ENCODE data around the gene RGS12.

The RGS12 gene

GRCh38 chr4:3285558-3286334 lies 7.1 kb upstream of the RGS12 start:
- Mint-ChIP-seq H3K27ac (no peak overlapping the region), H3K36me3 (peaks cover 4% of the 10 kb centered on the region), H3K4me3 (no peak overlapping the region), H3K4me1 (ENCODE audit: low read depth) (peaks cover 2% of the 10 kb centered on the region), H3K27me3 (peaks cover 17% of the 10 kb centered on the region), H3K9me3 (ENCODE audit: low read depth) (peaks cover 5% of the 10 kb centered on the region)

- Mint-ChIP-seq H3K27me3 (peaks cover 18% of the 10 kb centered on the region), H3K9me3 (ENCODE audit: low read depth) (peaks cover 5% of the 10 kb centered on the region), H3K27ac (no peak overlapping the region), H3K36me3 (peaks cover 4% of the 10 kb centered on the region), H3K4me1 (ENCODE audit: low read depth) (peaks cover 4% of the 10 kb centered on the region), H3K4me3 (no peak overlapping the region)
Observed at GRCh38 chr4:3286335-3287175, 6.3 kb upstream of the RGS12 start.

DNA sequence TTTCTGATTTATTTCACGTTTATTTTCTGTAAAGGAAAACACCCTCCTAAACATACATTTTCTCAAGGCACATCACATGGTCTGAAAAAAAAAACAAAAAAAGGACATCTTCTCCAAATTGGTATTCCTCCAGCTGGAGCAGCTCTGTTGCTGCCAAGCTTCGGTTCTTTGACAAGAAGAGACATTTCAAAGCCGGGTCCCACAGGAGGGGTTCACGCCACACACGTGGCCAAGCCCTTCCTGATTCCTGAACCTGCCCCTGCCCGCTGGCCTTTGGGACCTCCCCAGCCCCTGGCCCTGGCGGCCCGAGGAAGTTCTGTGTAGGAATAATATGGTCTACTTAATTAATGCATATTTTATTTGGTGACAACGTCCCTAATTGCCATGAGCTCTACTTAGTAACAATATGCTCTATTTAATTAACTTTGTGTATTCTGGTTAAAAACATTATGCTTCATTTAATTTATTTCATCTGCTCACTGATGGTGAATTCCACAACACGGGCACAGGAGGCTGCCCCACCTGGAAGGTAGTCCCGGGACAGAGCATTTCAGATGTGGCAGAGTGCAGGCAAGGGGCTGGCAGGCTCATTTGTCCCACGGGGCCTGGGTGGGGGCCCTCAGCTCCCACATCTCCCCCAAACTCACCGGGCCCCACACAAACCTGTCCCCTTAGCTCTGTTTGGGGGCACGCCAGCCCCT lies 5.4 kb upstream of the RGS12 start:
- Mint-ChIP-seq H3K4me1 (ENCODE audit: low read depth) (peaks cover 8% of the 10 kb centered on the region), H3K4me3 (no peak overlapping the region), H3K27me3 (peaks cover 21% of the 10 kb centered on the region), H3K9me3 (ENCODE audit: low read depth) (no peaks in the 10 kb centered on the region), H3K36me3 (no peaks in the 10 kb centered on the region), H3K27ac (no peak overlapping the region)

DNA sequence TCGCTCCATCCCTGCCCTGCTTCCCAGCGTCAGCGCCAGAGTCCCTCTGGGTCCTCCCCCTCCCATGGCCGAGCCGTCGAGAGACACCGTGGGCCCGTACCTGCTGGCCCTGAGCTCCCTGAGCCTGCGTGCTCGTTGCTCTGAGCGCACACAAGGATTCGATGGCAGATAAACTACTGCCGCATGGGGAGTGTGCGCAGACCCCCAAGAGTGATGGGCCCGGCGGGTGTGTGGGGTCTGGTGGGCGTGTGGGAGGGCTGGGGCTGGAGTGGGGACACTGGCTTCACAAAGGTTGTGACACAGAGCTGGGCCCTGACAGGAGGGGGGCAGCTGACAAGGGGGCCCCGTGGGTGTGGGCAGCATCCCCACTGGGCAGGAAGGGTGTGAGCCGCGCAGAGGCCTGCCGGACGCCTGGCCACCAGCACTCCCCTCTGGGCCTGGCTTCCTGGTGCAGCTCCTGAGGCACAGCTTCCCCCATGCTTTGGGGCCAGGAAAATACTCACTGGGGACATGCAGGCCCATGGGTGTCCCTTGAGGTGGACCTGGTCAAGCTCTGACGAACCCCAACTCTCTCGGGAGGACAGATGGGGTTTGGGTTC lies 4.8 kb upstream of the RGS12 start:
- Mint-ChIP-seq H3K27me3 (peaks cover 21% of the 10 kb centered on the region), H3K4me3 (no peak overlapping the region), H3K9me3 (ENCODE audit: low read depth) (no peaks in the 10 kb centered on the region), H3K27ac (no peak overlapping the region), H3K36me3 (no peaks in the 10 kb centered on the region), H3K4me1 (ENCODE audit: low read depth) (peaks cover 8% of the 10 kb centered on the region)

GRCh38 chr4:3288571-3289094 lies 4.2 kb upstream of the RGS12 start:
- Mint-ChIP-seq H3K36me3 (no peaks in the 10 kb centered on the region), H3K27ac (no peak overlapping the region), H3K27me3 (peaks cover 21% of the 10 kb centered on the region), H3K4me3 (no peak overlapping the region), H3K4me1 (ENCODE audit: low read depth) (peaks cover 8% of the 10 kb centered on the region), H3K9me3 (ENCODE audit: low read depth) (no peaks in the 10 kb centered on the region)

- Mint-ChIP-seq H3K27ac (no peak overlapping the region), H3K27me3 (peaks cover 21% of the 10 kb centered on the region), H3K4me3 (no peak overlapping the region), H3K9me3 (ENCODE audit: low read depth) (no peaks in the 10 kb centered on the region), H3K36me3 (no peaks in the 10 kb centered on the region), H3K4me1 (ENCODE audit: low read depth) (peaks cover 10% of the 10 kb centered on the region)
Observed at GRCh38 chr4:3290476-3290875, 2.3 kb upstream of the RGS12 start.

DNA sequence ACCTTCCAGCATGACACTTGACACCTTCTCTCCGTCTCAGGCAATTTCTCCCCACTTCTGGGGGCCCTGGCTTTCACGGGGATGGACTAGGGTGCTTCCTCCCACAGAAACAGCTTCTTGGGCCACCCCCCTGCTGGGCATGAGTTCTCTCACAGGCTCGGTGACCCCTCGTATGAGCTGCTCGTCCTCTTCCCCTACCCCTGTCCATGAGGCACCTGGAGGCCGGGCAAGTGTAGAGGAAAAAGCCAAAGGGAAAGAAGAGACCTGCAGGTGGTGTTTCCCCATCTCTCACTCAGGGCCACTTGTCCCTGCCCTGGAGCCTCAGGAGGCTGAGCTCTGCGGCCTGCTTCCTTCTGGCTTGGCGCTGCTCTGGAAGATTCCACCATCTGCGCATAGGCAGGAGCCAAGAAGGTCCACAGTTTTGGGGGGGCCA lies 1.9 kb upstream of the RGS12 start:
- Mint-ChIP-seq H3K4me3 (no peak overlapping the region), H3K9me3 (ENCODE audit: low read depth) (no peaks in the 10 kb centered on the region), H3K36me3 (no peaks in the 10 kb centered on the region), H3K27me3 (peaks cover 21% of the 10 kb centered on the region), H3K4me1 (ENCODE audit: low read depth) (peaks cover 9% of the 10 kb centered on the region), H3K27ac (no peak overlapping the region)

DNA sequence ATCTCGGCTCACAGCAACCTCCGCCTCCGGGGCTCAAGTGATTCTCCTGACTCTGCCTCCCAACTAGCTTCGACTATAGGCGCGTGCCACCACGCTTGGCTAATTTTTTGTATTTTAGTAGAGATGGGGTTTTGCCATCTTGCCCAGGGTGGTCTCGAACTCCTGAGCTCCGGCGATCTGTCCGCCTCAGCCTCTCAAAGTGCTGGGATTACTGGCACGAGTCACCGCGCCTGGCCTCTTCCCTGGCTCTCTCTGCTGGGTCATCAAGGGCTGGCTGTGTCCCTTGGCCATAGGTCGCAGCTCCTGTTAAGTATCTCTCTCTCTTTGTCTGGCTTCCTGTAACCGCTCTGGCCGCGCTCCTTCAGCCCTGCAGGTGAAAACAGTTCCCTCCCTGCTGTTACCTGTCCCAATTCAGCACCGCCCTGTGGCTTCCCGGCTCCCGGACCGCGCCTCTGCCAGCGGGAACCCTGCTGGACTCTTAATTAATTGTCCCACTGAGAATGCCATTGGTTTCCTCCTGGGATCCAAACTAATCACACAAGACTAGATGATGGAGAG lies 1.3 kb upstream of the RGS12 start:
- no peaks in the 10 kb centered on the region for H3K36me3 Mint-ChIP-seq
- H3K27me3 Mint-ChIP-seq = peaks cover 21% of the 10 kb centered on the region
- peaks cover 8% of the 10 kb centered on the region for H3K4me1 Mint-ChIP-seq (ENCODE audit: low read depth)
- H3K4me3 Mint-ChIP-seq = peak overlapping the region; percentile 90
- no peaks in the 10 kb centered on the region for H3K9me3 Mint-ChIP-seq (ENCODE audit: low read depth)
- no peak overlapping the region for H3K27ac Mint-ChIP-seq

- Mint-ChIP-seq H3K27ac (no peak overlapping the region), H3K36me3 (no peaks in the 10 kb centered on the region), H3K27me3 (peaks cover 18% of the 10 kb centered on the region), H3K4me1 (ENCODE audit: low read depth) (peaks cover 8% of the 10 kb centered on the region), H3K4me3 (peak overlapping the region; percentile 90), H3K9me3 (ENCODE audit: low read depth) (no peaks in the 10 kb centered on the region)
Observed at GRCh38 chr4:3291969-3292570, 751 bp upstream of the RGS12 start.

DNA sequence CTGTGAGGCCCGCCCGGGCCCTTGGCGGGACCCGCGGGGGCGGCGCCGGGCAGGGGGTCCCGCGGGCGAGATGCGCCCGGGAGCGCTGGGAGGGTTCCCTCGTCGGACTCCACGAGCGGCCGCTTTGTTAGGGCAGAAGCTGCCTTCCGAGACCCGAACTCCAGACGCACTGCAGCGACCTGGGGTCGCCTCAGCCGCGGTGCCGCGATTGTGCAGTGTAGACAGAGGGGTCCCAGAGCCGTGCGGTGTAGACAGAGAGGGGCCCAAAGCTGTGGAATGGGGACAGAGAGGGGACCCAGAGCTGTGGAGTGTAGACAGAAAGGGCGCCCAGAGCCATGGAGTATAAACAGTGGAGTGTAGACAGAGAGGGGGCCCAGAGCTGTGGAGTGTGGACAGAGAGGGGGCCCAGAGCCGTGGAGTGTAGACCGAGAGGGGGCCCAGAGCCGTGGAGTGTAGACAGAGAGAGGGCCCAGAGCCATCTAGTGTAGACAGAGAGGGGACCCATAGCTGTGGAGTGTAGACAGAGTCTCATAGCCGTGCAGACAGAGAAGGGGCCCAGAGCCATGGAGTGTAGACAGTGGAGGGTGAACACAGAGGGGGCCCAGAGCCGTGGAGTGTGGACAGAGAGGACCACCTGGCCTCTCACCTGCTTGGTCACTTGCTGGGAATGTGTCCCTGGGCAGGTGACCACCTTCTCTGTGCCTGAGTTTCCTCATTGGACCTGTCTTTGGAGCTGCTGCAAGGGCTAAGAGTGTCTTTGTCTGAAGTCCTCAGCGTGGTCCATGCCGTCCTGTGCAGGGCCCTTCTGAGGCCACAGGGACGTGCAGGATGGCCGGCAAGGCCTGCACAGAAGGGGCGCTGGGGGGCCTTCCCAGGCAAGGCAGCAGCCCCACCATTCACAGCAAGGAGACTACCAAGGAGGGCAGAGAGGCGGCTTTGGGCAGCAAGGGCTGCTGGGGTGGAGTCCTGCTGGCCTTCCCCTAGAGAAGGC lies 875 bp downstream of the RGS12 start:
- peaks cover 8% of the 10 kb centered on the region for H3K4me1 Mint-ChIP-seq (ENCODE audit: low read depth)
- H3K9me3 Mint-ChIP-seq (ENCODE audit: low read depth) = no peaks in the 10 kb centered on the region
- H3K36me3 Mint-ChIP-seq = no peaks in the 10 kb centered on the region
- peaks cover 16% of the 10 kb centered on the region for H3K27me3 Mint-ChIP-seq
- H3K27ac Mint-ChIP-seq = no peak overlapping the region
- H3K4me3 Mint-ChIP-seq = peak overlapping the region; percentile 64

DNA sequence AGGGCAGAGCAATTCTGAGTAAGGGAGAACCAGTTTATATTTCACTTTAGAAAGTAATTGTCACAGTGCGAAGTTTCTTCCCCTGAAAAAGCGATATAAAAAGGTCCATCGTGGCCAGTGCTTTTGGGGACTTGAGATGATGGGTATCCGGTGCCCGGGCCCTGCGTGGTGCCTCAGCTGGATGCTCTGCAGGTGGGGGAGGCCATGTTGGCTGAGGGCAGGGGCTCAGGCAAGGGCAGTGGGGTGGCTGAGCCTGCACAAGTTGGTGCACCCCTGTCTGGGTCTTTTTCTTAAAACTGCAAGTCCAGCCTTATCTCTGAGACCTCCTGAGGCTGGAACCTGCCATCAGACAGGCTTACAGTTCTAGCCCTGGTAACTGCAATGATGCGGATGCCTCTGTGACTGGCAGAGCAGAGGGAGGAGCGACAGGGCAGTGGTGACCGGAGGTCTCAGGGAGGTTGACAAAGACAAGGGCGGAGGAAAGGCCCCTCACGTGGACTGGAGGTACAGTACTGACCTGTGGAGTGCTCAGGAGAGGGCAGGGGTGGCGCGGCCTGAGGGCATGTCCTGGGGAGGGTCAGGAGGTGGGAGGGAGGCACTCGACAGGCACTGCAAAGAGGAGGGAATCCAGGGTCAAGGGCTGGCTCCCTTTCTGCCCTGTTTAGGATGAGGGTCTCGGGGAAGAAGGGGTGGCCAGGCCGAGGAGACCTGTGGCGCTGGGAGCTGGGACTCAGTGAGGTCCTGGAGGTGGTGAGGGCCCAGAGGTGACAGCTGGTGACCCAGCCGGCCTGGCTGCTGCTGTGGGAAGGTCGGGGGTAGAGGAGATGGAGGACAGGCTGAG lies 1.8 kb downstream of the RGS12 start:
- H3K27me3 Mint-ChIP-seq = peaks cover 12% of the 10 kb centered on the region
- peaks cover 12% of the 10 kb centered on the region for H3K4me1 Mint-ChIP-seq (ENCODE audit: low read depth)
- no peaks in the 10 kb centered on the region for H3K9me3 Mint-ChIP-seq (ENCODE audit: low read depth)
- H3K27ac Mint-ChIP-seq = no peak overlapping the region
- H3K36me3 Mint-ChIP-seq = no peaks in the 10 kb centered on the region
- no peak overlapping the region for H3K4me3 Mint-ChIP-seq

GRCh38 chr4:3295837-3296624 lies 3.2 kb downstream of the RGS12 start:
- peaks cover 20% of the 10 kb centered on the region for H3K4me1 Mint-ChIP-seq (ENCODE audit: low read depth)
- H3K9me3 Mint-ChIP-seq (ENCODE audit: low read depth) = no peaks in the 10 kb centered on the region
- H3K4me3 Mint-ChIP-seq = no peak overlapping the region
- no peaks in the 10 kb centered on the region for H3K36me3 Mint-ChIP-seq
- H3K27me3 Mint-ChIP-seq = peaks cover 4% of the 10 kb centered on the region
- no peak overlapping the region for H3K27ac Mint-ChIP-seq

All from activated naive CD8-positive, alpha-beta T cell (primary cell).